GM18499 (cell line): ENCODE measurements around the gene SLC35E4.
"Not testable (repeated sequence)": the region's sequence is repeated elsewhere in the genome, so short reads cannot be mapped to it uniquely, and the experiment has no call there.

ENCODE experiments used
- ATAC-seq: cut with Tn5 transposase; IDR thresholded peaks from one replicate; pipeline ENCODE4 v1.9.1; 2021; ENCODE audit warnings: moderate number of reproducible peaks; ENCODE audit not compliant: insufficient read depth, unreplicated experiment

Gene SLC35E4, protein sequence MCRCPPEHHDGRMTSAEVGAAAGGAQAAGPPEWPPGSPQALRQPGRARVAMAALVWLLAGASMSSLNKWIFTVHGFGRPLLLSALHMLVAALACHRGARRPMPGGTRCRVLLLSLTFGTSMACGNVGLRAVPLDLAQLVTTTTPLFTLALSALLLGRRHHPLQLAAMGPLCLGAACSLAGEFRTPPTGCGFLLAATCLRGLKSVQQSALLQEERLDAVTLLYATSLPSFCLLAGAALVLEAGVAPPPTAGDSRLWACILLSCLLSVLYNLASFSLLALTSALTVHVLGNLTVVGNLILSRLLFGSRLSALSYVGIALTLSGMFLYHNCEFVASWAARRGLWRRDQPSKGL

DNA sequence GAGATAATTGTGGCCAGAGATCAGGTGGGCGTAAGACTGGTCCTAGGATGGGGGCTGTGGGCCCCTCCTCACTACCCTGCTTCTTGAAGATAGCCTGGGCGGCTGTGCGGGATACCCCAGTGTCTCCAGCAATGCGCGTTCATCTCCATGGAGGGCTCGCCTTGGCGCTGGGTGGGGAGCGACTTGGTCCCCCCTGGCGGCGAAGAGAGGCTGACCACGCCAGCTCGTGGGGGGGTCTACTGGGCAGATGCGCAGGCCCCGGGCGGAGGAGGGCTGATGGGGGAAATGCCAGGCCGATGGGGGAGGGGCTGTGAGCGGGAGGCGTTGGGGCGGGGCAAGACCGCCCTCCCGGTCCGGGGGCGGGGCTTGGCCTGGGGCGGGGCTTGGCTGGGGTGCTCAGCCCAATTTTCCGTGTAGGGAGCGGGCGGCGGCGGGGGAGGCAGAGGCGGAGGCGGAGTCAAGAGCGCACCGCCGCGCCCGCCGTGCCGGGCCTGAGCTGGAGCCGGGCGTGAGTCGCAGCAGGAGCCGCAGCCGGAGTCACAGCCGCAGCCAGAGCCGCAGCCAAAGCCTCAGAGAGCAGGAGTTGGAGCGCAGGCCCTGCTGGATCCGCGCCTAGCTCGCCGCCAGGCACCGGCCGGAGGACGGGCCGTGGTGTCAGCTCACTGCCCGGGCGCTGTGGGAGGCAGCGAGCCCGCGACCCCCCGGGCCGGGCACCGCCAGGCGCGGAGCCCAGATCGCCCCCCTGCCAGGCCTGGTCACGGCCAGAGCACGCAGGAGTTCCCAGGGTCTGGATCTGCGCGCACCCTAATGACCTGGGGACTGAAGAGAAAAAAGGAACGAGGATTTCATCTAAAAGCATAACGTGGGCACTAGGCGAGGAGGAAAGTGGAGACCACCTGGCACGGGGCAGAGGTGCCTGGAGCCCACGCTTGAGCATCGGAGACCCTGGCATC, at the start of gene SLC35E4:
TSS of gene SLC35E4 (plus strand) at position 509 of the 953 bp plus-strand sequence. CDS start 670 bp downstream, outside the sequence.
- no peak for ATAC-seq

DNA sequence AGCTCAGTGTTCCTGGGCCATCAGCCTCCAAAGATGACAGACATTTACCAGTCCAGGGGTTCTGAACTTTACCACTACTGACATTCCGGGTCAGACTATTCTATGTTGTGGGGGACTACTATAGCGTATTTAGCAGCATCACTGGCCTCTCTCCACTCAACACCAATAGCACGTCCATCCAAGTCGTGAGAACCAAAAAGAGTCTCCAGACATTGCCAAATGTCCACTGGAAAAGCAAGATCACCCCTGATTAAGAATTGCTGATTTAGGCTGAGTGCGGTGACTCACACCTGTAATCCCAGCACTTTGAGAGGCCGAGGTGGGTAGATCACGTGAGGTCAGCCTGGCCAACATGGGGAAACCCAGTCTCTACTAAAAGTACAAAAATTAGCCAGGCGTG, 49.2 kb upstream of the SLC35E4 start:
- ATAC-seq, result no peak

DNA sequence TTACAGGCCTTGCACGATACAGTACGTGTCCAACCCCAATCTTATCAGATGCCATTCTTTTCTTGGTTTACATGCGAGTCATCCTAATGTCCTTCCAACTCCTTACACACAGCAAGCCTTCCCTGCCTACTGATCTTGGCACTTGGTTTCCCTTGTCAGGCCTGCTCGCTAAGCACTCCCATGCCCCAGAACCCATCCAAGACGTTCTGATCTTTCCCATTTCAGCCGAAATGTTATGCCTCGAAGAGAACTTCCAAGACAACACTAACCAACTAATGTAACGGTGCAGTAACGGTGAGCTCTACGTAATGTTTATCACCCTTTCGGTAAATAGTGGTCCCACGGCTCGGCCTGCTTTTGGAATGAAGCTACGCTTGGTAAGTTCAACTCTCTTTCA, 44.4 kb upstream of the SLC35E4 start:
- no peak for ATAC-seq

DNA sequence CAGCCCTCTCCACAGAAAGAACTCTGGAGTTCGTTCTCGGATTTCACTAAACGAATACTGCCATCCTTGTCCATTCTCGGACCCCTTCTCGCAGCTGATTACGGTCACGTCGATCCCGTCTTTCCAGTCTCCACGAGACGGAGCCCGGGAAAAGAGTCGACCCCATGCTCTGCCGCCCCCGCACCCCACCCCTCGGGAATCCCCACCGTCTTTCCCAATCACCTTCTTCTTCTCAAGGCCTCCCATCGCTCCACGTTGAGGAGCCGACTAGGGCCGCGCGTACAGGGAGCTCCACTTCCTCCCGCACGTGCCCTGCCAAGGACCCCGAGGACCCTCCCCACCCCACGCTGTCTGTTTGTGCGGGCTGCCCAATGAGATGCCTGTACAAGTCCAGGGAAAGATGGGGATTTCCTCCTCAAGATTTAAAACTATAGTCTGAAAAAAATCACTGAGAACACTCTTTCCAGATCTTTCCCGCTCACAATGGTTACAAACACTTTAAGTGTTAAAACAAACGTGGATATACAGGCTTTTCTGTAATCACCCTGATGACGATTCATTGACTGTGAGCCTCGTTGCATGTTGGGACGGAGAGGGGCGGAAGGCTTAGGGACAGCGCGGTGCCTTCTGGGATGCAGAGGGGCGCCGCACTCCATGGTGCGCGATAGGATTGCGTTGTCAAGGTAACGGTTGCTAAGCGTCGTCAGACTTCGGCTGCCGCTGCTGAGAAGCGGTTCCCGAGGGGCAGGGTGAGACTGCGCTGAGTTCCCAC, 43.8 kb upstream of the SLC35E4 start, which contains the start of gene PES1:
TSS of gene PES1 (minus strand) at position 323 of the 772 bp plus-strand sequence. CDS start at position 246, 77 bp downstream.
- peak; percentile 85 for ATAC-seq

DNA sequence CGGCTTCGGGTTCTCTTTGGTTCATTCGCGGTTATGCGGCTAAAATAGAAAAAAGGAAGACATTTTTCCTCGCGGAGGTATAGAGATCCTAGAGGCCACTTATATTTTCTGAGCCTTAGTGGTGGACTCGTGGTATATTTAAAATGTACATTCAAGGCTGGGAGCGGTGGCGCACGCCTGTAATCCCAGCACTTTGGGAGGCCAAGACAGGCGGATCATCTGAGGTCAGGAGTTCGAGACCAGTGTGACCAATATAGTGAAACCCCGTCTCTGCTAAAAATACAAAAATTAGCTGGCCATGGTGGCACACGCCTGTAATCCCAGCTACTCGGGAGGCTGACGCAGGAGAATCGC, 43.2 kb upstream of the SLC35E4 start:
- not testable (repeated sequence) for ATAC-seq

DNA sequence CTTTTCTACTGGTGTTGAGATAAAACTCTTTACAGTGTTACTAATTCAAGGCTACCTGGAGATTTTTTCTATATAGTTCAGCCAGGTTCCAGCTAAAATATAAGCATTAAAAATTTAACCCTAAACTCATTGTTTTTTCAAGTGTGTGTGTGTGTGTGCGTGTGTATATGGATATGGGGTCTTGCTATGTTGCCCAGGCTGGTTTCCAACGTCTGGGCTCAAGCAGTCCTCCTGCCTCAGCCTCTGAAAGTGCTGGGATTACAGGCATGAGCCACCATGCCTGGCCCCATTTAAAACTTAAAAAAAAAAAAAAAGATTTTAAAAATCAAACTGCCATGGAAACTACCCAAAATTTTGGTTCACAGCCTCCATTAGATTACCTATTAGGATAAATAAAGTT, 39.4 kb upstream of the SLC35E4 start:
- no peak for ATAC-seq

DNA sequence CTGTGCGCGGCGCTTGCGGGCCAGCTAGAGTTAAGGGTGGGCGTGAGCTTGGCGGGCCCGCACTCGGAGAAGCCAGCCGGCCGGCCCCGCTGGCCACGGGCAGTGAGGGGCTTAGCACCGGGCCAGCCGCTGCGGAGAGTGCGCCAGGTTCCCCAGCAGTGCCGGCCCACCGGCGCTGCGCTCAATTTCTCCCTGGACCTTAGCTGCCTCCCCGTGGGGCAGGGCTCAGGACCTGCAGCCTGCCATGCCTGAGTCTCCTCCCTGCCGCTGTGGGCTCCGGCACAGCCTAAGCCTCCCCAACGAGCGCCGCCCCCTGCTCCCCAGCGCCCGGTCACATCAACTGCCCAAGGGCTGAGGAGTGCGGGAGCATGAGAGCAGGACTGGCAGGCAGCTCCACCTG, 38.7 kb upstream of the SLC35E4 start:
- ATAC-seq, result no peak

DNA sequence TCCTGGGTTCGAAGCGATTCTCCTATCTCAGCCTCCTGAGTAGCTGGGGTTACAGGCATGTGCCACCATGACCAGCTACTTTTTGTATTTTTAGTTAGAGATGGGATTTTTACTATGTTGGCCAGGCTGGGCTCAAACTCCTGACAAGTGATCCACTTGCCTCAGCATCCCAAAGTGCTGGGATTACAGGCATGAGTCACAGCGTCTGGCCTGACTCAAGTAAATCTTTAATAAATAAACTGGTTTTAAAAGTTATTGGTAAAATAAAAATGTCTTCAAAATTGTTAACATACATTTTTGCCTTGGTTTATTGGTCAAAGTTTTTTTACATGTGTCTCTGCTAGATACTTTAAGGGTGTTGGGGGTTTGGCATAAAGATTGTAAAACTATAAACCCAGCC, 36.6 kb upstream of the SLC35E4 start:
- no peak for ATAC-seq

DNA sequence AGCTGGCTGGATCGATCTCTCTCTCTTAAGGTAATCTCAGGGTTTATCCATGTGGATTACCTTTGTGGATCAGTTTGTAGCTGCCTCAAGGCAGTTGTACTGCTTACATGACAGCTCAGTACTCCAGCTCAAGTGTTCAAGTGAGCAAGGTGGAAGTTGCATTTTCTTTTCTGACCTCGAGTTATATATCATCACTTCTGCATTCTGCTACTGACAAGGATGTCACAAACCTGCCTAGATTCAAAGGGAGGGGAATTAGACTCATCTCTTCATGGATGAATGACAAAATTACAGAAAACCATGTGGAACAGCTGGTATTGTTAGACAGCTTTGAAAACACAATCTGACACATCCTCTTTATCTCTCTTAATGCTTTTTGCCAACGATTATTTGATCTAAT, 34.7 kb upstream of the SLC35E4 start:
- ATAC-seq, result no peak

DNA sequence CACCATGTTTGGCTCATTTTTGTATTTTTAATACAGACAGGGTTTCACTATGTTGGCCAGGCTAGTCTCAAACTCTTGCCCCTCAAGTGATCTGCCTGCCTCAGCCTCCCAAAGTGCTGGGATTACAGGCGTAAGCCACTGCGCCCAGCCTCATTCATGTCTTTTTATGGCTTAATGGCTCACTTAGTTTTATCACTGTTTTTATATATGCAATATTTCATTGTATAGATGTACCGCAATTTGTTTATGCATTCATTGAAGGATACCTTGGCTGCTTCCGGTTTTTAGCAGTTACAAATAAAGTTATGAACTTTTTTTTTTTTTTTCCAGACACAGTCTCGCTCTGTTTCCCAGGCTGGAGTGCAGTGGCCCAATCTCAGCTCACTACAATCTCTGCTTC, 34.1 kb upstream of the SLC35E4 start:
- no peak for ATAC-seq

DNA sequence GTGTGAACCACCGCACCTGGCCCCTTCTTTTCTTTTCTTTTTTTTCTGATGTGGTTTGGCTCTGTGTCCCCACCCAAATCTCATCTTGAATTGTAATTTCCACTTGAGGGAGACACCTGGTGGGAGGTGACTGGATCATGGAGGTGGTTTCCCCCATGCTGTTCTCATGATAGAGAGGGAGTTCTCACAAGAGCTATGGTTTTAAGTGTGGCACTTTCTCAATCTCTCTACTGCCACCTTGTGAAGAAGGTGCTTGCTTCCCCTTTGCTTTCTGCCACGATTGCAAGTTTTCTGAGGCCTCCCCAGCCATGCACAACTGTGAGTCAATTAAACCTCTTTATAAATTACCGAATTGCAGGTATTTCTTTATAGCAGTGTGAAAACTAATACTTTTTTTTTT, 33.5 kb upstream of the SLC35E4 start:
- no peak for ATAC-seq

DNA sequence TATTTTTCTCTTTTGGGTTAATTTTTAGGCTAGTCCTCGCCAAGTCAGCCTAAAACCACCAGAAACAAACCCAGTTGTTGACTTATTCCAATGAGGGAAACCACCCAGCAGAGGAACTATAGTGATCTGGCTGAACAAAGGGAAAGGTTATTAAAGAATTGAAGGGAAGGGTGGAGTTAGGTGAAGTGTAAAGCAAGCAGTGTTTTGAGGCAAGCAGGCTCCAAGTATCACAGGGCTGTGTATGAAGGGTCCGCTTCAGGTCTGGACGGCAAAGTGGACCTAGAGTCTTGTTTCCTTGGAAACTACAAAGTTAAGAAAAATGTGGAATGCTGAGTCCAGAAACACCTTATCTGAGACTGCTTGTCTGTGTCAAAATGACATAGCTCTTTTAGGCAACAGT, 31.8 kb upstream of the SLC35E4 start:
- ATAC-seq, result no peak

DNA sequence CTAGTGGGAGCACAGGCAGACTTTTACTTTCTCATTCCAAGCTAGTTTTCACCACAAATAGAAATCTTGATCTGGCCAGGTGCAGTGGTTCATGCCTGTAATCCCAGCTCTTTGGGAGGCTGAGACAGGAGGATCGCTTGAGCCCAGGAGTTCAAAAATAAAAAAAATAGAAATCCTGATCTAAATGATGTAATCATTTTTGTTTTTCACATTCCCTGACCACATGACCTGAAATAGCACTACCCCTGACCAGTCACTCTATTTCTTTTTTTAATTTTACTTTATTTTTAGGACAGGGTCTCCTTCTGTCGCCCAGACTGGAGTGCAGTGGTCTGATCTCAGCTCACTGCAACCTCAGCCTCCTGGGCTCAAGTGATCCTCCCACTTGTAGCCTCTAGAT, 30.9 kb upstream of the SLC35E4 start:
- no peak for ATAC-seq

DNA sequence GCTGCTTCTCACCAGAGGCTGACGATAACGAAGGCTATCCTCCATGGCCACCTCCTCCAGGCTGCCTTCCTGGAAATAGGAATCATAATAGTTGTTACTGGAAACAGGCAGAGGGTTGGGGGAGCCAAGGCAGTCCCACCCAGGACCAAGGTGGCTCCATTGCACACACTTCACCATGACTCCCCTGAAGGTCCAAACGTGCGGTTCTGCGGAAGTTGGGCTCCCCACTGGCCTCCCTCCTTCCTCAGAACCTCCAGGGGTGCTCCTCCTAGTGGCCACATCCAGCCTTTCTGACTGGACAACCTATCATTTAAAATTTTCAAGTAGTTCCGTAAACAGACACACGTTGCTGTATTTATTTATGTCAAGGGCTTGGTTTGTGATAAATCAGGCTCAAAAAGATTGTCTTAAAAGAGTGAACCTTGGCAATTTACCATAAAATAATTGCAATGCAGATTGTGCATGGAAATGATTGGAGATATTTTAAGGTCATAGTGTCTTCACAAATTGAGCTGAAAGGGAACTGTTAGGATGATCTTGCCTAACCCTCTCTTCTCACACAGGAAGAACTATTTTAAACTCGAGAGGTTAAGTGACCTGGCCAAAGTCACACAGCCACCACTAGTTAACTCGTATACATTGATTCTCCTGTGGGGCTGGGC, 30.0 kb upstream of the SLC35E4 start:
- no peak for ATAC-seq

DNA sequence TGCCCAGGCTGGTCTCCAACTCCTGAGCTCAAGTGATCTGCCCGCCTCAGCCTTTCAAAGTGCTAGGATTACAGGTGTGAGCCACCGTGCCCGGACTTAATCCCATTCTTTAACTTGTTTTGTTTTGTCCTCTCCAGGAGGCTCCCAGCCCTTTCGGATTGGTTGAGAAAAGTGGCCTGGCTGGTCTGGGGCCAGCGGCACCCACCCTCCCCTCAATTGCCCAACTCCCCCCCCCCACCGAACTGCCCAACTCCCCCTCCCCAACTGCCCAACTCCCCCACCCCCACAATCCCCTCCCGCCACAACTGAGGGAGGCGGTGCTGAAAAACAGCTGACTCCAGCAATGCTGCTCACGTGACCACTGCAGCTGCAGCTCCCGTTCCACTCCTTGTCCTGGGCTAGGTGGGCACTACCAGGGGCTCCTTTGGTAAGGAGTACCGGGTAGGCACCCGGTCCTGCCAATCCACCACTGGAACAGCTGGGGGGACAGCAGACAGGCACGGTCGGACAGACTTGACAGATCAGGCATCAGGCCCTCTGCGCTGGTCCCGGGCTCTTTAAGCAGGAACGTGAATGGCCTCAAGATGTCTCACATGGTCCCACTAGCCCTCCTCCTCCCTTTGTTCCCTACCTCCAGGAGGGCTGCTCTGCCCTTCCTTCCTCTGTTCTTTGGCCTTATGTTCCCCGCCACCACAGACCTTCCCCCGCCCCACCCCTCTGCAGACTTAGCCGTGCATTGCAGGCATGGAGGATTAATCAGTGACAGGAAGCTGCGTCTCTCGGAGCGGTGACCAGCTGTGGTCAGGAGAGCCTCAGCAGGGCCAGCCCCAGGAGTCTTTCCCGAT, 28.9 kb upstream of the SLC35E4 start, which contains the start of gene TCN2:
TSS of gene TCN2 (plus strand) at position 720 of the 845 bp plus-strand sequence. CDS start 158 bp downstream, outside the sequence.
- no peak for ATAC-seq

DNA sequence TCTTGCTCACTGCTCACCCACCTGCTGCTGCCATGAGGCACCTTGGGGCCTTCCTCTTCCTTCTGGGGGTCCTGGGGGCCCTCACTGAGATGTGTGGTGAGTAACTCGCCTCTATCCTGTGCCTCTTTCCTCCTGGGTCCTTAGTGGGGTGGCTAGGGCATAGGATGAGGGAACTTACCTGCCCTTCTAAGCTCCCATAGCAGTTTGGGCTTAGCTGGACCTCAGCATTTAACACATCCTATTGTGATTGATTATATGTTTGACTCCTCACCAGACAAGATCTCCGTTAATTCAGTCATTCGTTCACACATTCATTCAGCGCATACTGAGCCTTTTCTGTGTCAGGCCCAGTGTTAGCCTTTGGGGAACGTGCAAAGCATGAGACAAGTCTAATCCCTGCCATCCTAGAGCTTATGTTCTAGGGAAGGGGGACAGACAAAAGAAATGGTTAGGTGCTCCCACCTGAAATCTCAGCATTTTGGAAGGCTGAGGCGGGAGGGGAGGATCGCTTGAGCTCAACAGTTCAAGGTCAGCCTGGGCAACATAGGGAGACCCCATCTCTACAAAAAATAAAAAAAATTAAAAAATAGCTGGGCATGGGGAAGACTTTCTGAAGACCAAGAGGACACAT, 28.2 kb upstream of the SLC35E4 start:
- ATAC-seq, result no peak

DNA sequence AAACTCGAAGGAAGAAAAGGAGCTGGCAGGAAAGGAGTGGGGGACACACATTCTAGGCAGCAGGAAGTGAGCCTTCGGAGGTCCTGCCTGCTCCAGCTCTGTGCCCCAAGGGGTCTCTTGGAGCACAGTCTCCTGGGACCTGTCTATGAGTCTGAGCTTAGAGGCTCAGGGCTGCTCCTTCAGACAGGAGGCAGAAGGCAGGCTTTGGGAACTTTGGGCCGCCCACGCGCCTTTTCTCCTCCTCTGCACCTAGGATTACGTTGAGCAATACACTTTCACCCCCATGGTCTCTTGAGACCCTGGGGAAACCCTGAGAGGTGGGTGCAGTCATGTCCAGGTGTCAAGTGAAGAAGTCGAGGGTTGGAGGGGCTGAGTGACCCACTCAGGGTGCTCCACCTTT, 27.6 kb upstream of the SLC35E4 start:
- ATAC-seq, result no peak
